Measurements from ENCODE around the gene KRTAP26-1.

KRTAP26-1 gene

GRCh38 chr21:30340714-30341573 lies 20.8 kb upstream of the KRTAP26-1 start:
- peak; percentile 49 for TF ChIP-seq CTCF (IDR thresholded peaks at IDR 0.05; ENCODE audit: insufficient read depth, missing control alignments)
- FAIRE-seq: no peak
- no peak for DNase-seq (ENCODE audit: insufficient read length, low spot score)

GRCh38 chr21:30338717-30339116 lies 18.6 kb upstream of the KRTAP26-1 start:
- TF ChIP-seq CTCF (IDR thresholded peaks at IDR 0.05; ENCODE audit: insufficient read depth, missing control alignments): no peak
- no peak for DNase-seq (ENCODE audit: insufficient read length, low spot score)
- FAIRE-seq: no peak

- DNase-seq (ENCODE audit: insufficient read length, low spot score) (no peak), FAIRE-seq (no peak)
- TF ChIP-seq CTCF (IDR thresholded peaks at IDR 0.05; ENCODE audit: insufficient read depth, missing control alignments): no peak
Observed at GRCh38 chr21:30337772-30338171, 17.7 kb upstream of the KRTAP26-1 start.

GRCh38 chr21:30337276-30337744 lies 17.2 kb upstream of the KRTAP26-1 start, which contains the start of gene KRTAP27-1:
KRTAP27-1 (minus strand) TSS chr21:30337694; CDS start chr21:30337668, 26 bp downstream.
- no peak for FAIRE-seq
- DNase-seq (ENCODE audit: insufficient read length, low spot score): no peak
- TF ChIP-seq CTCF (IDR thresholded peaks at IDR 0.05; ENCODE audit: insufficient read depth, missing control alignments): no peak

- no peak for FAIRE-seq
- no peak for DNase-seq (ENCODE audit: insufficient read length, low spot score)
- no peak for TF ChIP-seq CTCF (IDR thresholded peaks at IDR 0.05; ENCODE audit: insufficient read depth, missing control alignments)
Observed at GRCh38 chr21:30336596-30336995, 16.5 kb upstream of the KRTAP26-1 start.

GRCh38 chr21:30333736-30334135 lies 13.6 kb upstream of the KRTAP26-1 start:
- TF ChIP-seq CTCF (IDR thresholded peaks at IDR 0.05; ENCODE audit: insufficient read depth, missing control alignments): no peak
- FAIRE-seq: no peak
- no peak for DNase-seq (ENCODE audit: insufficient read length, low spot score)

- no peak for TF ChIP-seq CTCF (IDR thresholded peaks at IDR 0.05; ENCODE audit: insufficient read depth, missing control alignments)
- FAIRE-seq: no peak
Observed at GRCh38 chr21:30332681-30333080, 12.6 kb upstream of the KRTAP26-1 start.

More at GRCh38 chr21:30332681-30333080, 12.6 kb upstream of the KRTAP26-1 start:
- no peak for DNase-seq (ENCODE audit: insufficient read length, low spot score)
